Suprapubic skin (tissue), 4 donors: Measurements from ENCODE around the gene SHCBP1L.

Experiments
- EP300 ChIP-seq: sonication (generic); formaldehyde crosslinking; IDR thresholded peaks from one replicate; pipeline ENCODE4 v1.6.1; 2017; ENCODE audit warnings: antibody characterized with exemption
- POLR2A ChIP-seq, 2 donors: fragments of 450-650 bp; IDR thresholded peaks; one replicate each; pipeline ENCODE4 v1.6.1; 2017; ENCODE audit warnings: antibody characterized with exemption in 2 of 2, mild to moderate bottlenecking in 2 of 2, moderate library complexity in 2 of 2
- POLR2AphosphoS5 ChIP-seq, 3 donors: sonication (generic); formaldehyde crosslinking; IDR thresholded peaks; one replicate each; pipeline ENCODE4 v1.6.1; 2017; ENCODE audit warnings: antibody characterized with exemption in 3 of 3
- TF ChIP-seq, protein P1 (sequence below), 2 donors: fragments of 200-600 bp in 1 of 2; fragments of 450-650 bp in 1 of 2; sonication (generic) in 1 of 2; IDR thresholded peaks; one replicate each; pipeline ENCODE4 v1.5.1; 2016 to 2019; ENCODE audit warnings: antibody characterized with exemption in 2 of 2, mild to moderate bottlenecking in 1 of 2, moderate library complexity in 1 of 2

DNA sequence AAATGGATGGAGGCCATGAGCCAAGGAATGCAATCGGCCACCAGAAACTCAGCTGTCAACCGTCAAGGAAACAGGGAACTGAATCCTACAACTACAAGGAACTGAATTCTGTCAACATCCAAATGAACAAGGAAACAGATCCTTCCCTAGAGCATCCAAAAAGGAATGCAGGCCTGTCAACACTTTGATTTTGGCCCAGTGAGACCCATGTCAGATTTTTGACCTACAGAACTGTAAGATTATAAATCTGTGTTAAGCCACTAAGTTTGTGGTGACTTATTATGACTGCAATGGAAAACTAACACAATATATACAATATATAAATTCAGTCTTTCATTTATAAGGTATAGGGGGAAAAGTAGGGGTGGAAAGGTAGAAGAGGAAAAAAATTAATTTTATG, 55.3 kb downstream of the SHCBP1L start:
- TF ChIP-seq, protein P1, sequence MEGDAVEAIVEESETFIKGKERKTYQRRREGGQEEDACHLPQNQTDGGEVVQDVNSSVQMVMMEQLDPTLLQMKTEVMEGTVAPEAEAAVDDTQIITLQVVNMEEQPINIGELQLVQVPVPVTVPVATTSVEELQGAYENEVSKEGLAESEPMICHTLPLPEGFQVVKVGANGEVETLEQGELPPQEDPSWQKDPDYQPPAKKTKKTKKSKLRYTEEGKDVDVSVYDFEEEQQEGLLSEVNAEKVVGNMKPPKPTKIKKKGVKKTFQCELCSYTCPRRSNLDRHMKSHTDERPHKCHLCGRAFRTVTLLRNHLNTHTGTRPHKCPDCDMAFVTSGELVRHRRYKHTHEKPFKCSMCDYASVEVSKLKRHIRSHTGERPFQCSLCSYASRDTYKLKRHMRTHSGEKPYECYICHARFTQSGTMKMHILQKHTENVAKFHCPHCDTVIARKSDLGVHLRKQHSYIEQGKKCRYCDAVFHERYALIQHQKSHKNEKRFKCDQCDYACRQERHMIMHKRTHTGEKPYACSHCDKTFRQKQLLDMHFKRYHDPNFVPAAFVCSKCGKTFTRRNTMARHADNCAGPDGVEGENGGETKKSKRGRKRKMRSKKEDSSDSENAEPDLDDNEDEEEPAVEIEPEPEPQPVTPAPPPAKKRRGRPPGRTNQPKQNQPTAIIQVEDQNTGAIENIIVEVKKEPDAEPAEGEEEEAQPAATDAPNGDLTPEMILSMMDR (IDR thresholded peaks at IDR 0.05) = no peak
- TF ChIP-seq POLR2A (IDR thresholded peaks at IDR 0.05) = no peak
- TF ChIP-seq POLR2AphosphoS5 (IDR thresholded peaks at IDR 0.05) = no peak
- TF ChIP-seq EP300 = no peak
